Middle frontal gyrus (tissue), 1 donor: ENCODE measurements around the gene TCP11L1.

Experiments
- DNase-seq: peaks from one replicate; pipeline ENCODE4 v3.0.0-alpha.2; 2015; ENCODE audit warnings: low spot score; ENCODE audit errors: extremely low spot score

Gene TCP11L1, protein sequence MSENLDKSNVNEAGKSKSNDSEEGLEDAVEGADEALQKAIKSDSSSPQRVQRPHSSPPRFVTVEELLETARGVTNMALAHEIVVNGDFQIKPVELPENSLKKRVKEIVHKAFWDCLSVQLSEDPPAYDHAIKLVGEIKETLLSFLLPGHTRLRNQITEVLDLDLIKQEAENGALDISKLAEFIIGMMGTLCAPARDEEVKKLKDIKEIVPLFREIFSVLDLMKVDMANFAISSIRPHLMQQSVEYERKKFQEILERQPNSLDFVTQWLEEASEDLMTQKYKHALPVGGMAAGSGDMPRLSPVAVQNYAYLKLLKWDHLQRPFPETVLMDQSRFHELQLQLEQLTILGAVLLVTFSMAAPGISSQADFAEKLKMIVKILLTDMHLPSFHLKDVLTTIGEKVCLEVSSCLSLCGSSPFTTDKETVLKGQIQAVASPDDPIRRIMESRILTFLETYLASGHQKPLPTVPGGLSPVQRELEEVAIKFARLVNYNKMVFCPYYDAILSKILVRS

DNA sequence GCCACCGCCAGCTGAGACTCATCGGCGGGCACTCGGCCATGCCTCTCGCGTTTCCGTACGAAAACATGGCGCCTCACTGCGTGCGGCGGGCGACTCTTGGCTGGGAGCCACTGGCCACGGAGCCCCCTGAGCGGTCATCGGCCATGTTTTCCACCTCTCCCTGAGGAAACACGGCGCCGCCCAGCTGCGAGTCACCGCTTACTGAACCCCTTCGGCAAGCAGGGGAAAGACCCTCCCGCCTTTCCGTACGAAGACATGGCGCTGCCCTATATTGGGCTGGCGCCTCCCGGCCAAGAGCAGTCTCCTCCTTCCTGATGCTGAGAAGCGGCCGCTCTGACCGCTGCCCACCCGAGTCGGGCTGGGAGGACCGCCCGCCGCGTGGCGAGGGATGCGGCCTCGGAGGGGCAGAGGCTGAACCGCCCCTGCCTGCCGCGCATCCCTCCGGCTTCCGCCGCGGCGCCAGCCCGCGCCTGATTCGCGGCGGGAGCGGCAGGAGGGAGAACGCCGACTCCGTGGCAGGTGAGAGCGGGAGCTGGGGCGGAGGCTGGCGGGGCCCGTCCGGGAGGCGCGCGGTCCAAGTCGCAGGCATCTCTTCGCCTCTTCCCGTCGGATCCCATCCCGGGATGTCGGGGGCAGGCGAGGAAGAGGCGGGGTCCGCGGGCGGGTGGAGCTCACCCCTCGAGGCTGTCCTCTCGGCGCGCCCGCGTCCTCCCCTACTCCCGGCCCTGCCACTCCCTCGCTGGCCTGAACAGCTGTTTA, at the start of gene TCP11L1:
TSS of gene TCP11L1 (plus strand) at position 299 of the 759 bp plus-strand sequence. CDS start 4,202 bp downstream, outside the sequence.
- peak; percentile 93 for DNase-seq

DNA sequence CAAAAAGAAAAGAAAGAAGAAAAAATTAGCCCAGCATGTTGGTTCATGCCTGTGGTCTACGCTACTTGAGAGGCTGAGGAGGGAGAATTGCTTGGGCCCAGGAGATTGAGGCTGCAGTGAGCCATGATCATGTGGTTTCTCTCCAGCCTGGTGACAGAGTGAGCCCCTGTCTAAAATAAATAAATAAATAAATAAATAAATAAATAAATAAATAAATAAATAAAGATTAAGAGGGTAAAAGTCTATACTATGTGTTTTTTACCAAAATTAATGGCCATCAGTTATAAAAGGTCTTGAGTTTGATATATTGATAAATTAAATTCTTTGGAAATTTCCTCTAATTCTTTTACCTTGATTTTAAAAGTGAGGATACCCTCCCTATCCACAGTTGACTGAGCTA, 48.9 kb upstream of the TCP11L1 start:
- no peak for DNase-seq

GRCh38 chr11:32991427-32991826, 47.9 kb upstream of the TCP11L1 start:
- DNase-seq: no peak

DNA sequence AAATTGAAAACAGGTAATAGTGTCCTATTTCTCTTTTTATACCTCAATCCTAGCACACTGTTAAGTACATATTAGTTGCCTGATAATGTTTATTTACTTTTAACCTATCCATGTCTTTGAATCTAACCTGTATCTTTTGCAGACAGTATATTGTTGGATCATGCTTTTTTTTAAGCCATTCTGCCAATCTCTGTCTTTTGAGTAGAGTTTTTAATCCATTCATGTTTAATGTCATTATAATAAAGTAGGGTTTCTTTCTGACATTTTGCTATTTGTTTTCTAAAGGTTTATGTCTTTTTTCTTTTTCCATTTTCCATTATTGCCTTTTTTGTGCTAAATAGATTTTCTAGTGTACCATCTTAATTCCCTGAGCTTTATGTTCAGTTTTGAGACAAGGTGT, 47.5 kb upstream of the TCP11L1 start:
- no peak for DNase-seq

DNA sequence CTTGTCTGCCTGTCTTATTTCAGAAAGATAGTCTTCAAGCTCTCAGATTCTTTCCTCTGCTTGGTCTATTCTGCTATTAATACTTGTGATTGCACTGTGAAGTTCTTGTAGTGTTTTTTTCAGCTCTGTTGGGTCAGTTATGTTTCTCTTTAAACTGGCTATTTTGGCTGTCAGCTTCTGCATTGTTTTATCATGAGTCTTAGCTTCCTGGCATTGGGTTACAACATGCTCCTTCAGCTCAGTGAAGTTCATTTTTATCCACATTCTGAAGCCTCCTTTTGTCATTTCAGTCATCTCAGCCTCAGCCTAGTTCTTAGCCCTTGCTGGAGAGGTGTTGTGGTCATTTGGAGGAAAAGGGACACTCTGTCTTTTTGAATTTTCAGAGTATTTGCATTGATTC, 39.2 kb upstream of the TCP11L1 start:
- no peak for DNase-seq

GRCh38 chr11:33001281-33001680, 38.1 kb upstream of the TCP11L1 start:
- DNase-seq: no peak

GRCh38 chr11:33001751-33002542, 37.4 kb upstream of the TCP11L1 start:
- DNase-seq: no peak

- DNase-seq: no peak
Measured at GRCh38 chr11:33005175-33005574, 34.2 kb upstream of the TCP11L1 start.

DNA sequence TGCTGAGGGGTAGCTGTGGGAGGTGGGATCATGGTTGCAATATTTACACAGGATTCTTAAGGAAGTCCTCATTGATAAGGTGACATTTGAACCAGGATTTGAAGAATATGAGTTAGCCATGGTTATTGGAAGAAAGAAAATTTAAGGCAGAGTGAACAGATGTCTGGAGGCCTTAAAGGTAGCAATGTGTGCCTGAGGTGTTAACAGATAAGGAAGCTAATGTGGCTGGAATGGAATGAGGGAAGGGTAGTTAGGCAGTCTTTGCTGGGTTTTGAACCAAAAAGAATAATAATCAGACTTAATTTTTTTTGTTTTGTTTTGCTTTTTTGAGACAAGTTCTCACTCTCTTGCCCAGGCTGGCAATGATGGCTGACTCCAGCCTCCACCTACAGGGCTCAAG, 33.4 kb upstream of the TCP11L1 start:
- DNase-seq: no peak

- DNase-seq: no peak
Measured at GRCh38 chr11:33013755-33014154, 25.6 kb upstream of the TCP11L1 start.

GRCh38 chr11:33015621-33016551, 23.5 kb upstream of the TCP11L1 start, which contains the start of gene DEPDC7:
Gene DEPDC7, plus strand, starts transcription at chr11:33015878. Its CDS starts 78 bp downstream, at chr11:33015956.
- peak; percentile 75 for DNase-seq

- DNase-seq: no peak
Measured at GRCh38 chr11:33016654-33017053, 22.7 kb upstream of the TCP11L1 start.

DNA sequence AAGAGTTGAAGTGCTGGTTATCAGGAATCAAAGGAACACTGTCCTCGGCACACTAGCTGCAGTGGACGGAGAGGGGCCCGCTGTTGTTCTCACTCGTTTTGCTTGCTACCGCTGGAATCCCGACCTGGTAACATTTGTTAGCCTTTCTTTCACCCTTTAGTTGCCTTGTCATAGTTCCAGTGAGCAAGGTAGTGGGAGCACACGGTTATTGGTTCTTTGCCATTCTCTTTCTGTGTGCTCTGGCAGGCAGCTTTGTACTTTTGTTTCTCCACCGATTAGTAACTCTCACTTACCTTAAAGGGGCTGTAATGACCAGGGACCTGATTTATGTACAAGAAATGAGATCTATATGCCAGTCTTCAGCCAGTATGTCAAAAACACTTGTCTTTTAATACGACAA, 21.9 kb upstream of the TCP11L1 start:
- DNase-seq: no peak

GRCh38 chr11:33017965-33018364, 21.4 kb upstream of the TCP11L1 start:
- no peak for DNase-seq

GRCh38 chr11:33018840-33019239, 20.5 kb upstream of the TCP11L1 start:
- DNase-seq: no peak

DNA sequence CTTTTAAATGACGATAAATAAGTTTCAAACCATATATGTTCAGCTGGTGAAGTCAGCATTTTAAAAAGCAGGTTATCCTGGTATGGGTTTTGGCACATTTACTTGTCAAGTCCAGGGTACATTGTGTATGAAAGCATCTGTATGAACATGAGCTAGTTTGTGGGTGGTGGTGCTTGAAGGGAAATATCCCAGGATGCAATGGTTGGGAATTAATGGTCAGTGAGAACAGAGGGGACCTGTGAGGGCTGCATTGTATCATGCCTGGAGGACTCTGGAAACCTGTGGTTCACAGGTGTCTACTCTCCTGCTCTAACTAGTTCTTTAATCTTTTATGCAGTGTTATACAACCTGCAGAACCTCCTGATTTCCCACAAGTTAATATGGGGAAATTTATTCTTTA, 17.9 kb upstream of the TCP11L1 start:
- DNase-seq: no peak

GRCh38 chr11:33021937-33022336, 17.4 kb upstream of the TCP11L1 start:
- DNase-seq: no peak

- no peak for DNase-seq
Measured at GRCh38 chr11:33025339-33025722, 14.0 kb upstream of the TCP11L1 start.

- DNase-seq: no peak
Measured at GRCh38 chr11:33027233-33027632, 12.1 kb upstream of the TCP11L1 start.

DNA sequence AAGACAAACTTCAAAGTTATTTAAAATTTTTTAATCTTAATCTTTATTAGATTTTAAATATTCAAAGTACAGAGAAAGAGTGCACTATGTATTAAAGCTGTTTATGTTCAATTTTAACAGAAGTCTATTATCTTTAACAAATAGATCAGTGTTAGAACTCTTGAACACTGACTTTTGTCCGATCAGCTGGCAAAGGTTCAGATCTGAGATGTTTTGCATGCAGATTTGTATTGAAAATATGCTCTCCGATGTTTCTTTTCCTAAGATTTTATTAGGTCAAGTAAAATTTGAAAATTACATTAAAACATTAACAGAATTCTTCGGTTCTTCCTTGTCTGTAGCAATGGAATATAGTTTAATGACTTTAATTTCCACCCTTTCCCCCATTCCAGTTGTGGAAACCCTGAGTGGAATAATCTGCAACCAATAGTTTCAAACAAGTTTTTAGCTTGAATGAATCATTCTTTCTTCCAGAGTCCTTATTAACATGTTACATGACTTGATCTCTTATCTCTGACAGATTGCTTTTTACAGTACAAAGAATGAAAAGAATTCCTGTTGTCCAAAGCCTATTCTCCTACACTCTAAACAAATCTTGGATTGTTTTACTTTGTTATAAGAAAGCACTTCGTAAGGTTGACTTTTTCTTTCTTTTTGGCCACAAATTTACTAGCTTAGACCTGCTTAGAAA, 11.4 kb upstream of the TCP11L1 start:
- no peak for DNase-seq
